ENCODE data around the gene INPP5F.
A peak's percentile ranks its signal among the peaks of the same experiment; 100 is the strongest.
"Not testable (repeated sequence)": the region's sequence is repeated elsewhere in the genome, so short reads cannot be mapped to it uniquely, and the experiment has no call there.

Gene INPP5F

GRCh38 chr10:119860866-119861607, 135.2 kb downstream of the INPP5F start:
- DNase-seq (ENCODE audit: low read depth in 1 of 2, low spot score in 1 of 2) = no peak

GRCh38 chr10:119862524-119862923, 136.7 kb downstream of the INPP5F start:
- no peak for DNase-seq (ENCODE audit: low read depth in 1 of 2, low spot score in 1 of 2)

GRCh38 chr10:119863951-119864565, 138.2 kb downstream of the INPP5F start:
- DNase-seq (ENCODE audit: low read depth in 1 of 2, low spot score in 1 of 2) = no peak

GRCh38 chr10:119865699-119866240, 139.9 kb downstream of the INPP5F start:
- DNase-seq (ENCODE audit: low read depth in 1 of 2, low spot score in 1 of 2) = no peak

GRCh38 chr10:119867317-119867716, 141.5 kb downstream of the INPP5F start:
- DNase-seq (ENCODE audit: low read depth in 1 of 2, low spot score in 1 of 2) = no peak

GRCh38 chr10:119869398-119869797, 143.5 kb downstream of the INPP5F start:
- not testable (repeated sequence) for DNase-seq (ENCODE audit: low read depth in 1 of 2, low spot score in 1 of 2)

- DNase-seq (ENCODE audit: low read depth in 1 of 2, low spot score in 1 of 2) = peak; percentile 13 to 49
Measured at GRCh38 chr10:119871881-119872609, 146.2 kb downstream of the INPP5F start.

- no peak for DNase-seq (ENCODE audit: low read depth in 1 of 2, low spot score in 1 of 2)
Measured at GRCh38 chr10:119872610-119872859, 146.7 kb downstream of the INPP5F start, which contains the start of gene MCMBP. Gene MCMBP, minus strand, starts transcription at chr10:119872843. Its CDS starts 259 bp downstream, at chr10:119872584.

- peak; percentile 74 to 84 for DNase-seq (ENCODE audit: low read depth in 1 of 2, low spot score in 1 of 2)
Measured at GRCh38 chr10:119872860-119873681, 147.2 kb downstream of the INPP5F start.

GRCh38 chr10:119878524-119878923, 152.7 kb downstream of the INPP5F start:
- no peak for DNase-seq (ENCODE audit: low read depth in 1 of 2, low spot score in 1 of 2)
